Measurements from ENCODE around the gene ZNF862.

Gene ZNF862

GRCh38 chr7:149811831-149812490 lies 26.2 kb upstream of the ZNF862 start:
- no peak for DNase-seq

- no peak for DNase-seq
Measured at GRCh38 chr7:149813254-149814035, 24.7 kb upstream of the ZNF862 start.

- DNase-seq, result no peak
Measured at GRCh38 chr7:149814494-149814893, 23.7 kb upstream of the ZNF862 start.

DNA sequence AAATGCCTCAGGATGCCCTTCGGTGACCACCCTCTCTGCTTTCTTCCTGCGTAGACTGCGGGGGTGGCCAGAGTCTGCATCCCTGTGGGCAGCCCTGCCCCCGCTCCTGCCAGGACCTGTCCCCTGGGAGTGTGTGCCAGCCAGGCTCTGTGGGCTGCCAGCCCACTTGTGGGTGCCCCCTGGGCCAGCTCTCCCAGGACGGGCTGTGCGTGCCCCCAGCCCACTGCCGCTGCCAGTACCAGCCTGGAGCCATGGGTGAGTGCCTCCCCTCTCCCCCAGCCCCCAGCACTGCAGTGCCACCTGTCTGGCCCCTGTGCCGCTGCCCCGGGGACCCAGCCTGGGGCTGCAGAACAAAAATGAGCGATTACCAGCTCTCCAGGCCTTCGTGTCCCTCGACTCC lies 23.1 kb upstream of the ZNF862 start:
- DNase-seq, result no peak

- DNase-seq, result no peak
Measured at GRCh38 chr7:149815661-149816266, 22.4 kb upstream of the ZNF862 start.

GRCh38 chr7:149816267-149816751 lies 21.9 kb upstream of the ZNF862 start:
- no peak for DNase-seq

DNA sequence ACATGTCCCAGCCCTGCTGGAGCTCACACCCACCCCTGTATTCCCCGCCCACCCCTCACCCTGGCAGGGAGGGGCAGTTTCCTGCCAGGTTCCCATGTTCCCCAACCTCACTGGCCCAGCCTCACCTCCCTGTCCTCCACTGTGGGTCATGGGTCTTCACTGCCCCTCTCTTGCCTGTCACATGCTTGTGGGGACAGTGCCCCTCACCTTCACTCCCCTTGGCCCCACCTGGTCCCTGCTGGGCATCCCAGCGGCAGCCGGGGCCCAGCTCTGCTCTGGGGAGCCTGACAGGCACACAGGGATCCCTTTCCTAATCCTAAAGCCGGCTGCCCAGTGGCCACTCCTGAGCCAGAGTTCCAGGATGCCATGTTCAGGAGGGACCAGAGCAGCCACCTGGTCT lies 21.4 kb upstream of the ZNF862 start:
- DNase-seq, result no peak

GRCh38 chr7:149817301-149817771 lies 20.8 kb upstream of the ZNF862 start:
- DNase-seq, result no peak

DNA sequence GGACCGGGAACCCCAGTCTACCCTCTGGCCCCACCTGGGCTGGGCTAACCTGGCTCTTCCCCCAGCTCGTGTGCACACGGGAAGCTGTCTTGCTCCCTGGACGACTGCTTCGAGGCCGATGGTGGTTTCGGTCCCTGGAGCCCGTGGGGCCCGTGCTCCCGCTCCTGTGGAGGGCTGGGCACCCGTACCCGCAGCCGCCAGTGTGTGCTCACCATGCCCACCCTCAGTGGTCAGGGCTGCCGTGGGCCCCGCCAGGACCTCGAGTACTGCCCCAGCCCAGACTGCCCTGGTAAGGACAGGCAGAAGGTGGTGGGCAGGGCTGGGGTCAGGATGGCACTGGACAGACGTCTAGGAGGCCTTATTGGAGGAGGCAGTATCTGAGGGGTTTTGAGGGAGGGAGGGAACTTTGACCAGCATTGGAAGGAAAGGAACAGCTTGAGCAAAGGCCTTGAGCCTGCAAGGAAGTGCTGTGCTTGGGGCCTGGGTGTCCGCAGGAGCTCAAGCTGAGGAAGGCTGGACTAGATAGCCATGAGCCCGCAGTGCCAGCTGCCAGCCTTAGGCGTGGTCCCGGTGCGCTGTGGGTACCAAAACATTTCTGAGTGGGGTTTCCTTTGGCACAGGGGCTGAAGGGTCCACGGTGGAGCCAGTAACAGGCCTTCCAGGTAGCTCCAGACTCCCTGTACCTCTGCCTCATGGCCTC lies 20.2 kb upstream of the ZNF862 start:
- DNase-seq, result no peak

- DNase-seq, result no peak
Measured at GRCh38 chr7:149818536-149818840, 19.7 kb upstream of the ZNF862 start.

- no peak for DNase-seq
Measured at GRCh38 chr7:149819141-149819960, 18.8 kb upstream of the ZNF862 start.

- no peak for DNase-seq
Measured at GRCh38 chr7:149819961-149820340, 18.2 kb upstream of the ZNF862 start.

DNA sequence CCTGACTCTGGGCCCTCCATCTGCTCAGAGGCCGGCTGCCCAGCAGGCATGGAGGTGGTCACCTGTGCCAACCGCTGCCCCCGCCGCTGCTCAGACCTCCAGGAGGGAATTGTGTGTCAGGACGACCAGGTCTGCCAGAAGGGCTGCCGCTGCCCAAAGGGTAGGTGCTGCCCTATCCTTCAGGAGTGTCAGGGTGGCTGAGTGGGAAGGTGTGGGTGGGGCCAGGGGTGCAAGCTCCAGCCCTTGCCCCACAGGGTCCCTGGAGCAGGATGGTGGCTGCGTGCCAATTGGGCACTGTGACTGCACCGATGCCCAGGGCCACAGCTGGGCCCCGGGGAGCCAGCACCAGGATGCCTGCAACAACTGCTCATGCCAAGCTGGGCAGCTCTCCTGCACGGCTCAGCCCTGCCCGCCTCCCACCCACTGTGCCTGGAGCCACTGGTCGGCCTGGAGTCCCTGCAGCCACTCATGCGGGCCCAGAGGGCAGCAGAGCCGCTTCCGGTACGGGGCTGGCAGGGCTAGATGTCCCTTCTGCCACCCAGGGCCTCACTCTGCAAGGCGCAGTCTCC lies 17.5 kb upstream of the ZNF862 start:
- no peak for DNase-seq

GRCh38 chr7:149821191-149822148 lies 16.7 kb upstream of the ZNF862 start:
- DNase-seq, result no peak

GRCh38 chr7:149822353-149822943 lies 15.7 kb upstream of the ZNF862 start:
- DNase-seq, result no peak

GRCh38 chr7:149823191-149823630 lies 15.0 kb upstream of the ZNF862 start:
- DNase-seq, result no peak

DNA sequence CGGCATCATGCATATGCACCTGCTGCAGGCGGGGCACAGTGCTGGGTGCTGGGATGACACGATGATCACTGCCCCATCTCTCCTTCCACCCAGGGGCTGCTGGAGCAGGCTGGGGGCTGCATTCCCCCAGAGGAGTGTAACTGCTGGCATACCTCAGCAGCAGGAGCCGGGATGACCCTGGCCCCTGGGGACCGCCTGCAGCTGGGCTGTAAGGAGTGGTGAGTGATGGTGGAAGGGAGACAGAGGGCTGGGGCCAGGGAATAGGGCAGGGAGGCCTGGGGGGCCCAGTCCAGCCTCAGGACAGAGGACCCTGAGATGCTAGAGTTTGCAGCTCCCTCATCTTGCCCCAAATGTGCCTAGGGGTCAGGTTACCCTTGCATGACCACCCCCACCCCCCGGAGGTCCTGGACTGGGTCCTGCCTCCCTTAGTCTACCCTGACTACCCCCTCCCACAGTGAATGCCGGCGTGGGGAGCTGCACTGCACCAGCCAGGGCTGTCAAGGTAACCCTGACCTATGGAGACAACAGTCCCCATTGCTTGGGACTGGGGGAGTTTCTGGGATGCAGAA lies 14.5 kb upstream of the ZNF862 start:
- no peak for DNase-seq

- no peak for DNase-seq
Measured at GRCh38 chr7:149824301-149824741, 13.9 kb upstream of the ZNF862 start.

GRCh38 chr7:149824748-149825566 lies 13.2 kb upstream of the ZNF862 start:
- DNase-seq, result no peak
